ENCODE measurements around the gene PLEKHB2.
A peak's percentile ranks its signal among the peaks of the same experiment; 100 is the strongest.
"Not testable (repeated sequence)": the region's sequence is repeated elsewhere in the genome, so short reads cannot be mapped to it uniquely, and the experiment has no call there.

Gene PLEKHB2

GRCh38 chr2:131105156-131105949, at the start of gene PLEKHB2:
TSS of gene PLEKHB2 (plus strand) at chr2:131105336. CDS start at chr2:131120942, 15,606 bp downstream.
- peak; percentile 5 to 95 (median 88) for DNase-seq

- peak in 22 of 56 donors; percentile 17 to 55 (median 36) for DNase-seq
These were observed 48.8 kb upstream of the PLEKHB2 start for GRCh38 chr2:131056204-131056931.

- DNase-seq = no peak
These were observed 48.2 kb upstream of the PLEKHB2 start for GRCh38 chr2:131056932-131057287.

- DNase-seq = no peak
These were observed 46.8 kb upstream of the PLEKHB2 start for GRCh38 chr2:131058214-131058843.

GRCh38 chr2:131058920-131059319, 46.2 kb upstream of the PLEKHB2 start:
- peak in 46 of 56 donors; percentile 37 to 84 (median 70) for DNase-seq

GRCh38 chr2:131063501-131064283, 41.4 kb upstream of the PLEKHB2 start:
- no peak for DNase-seq

GRCh38 chr2:131064589-131065512, 40.3 kb upstream of the PLEKHB2 start:
- no peak for DNase-seq

GRCh38 chr2:131067465-131068125, 37.5 kb upstream of the PLEKHB2 start:
- peak in 1 of 56 donors; percentile 28 for DNase-seq

- not testable (repeated sequence) for DNase-seq
These were observed 37.0 kb upstream of the PLEKHB2 start for GRCh38 chr2:131068172-131068571.

GRCh38 chr2:131075578-131075977, 29.6 kb upstream of the PLEKHB2 start:
- not testable (repeated sequence) for DNase-seq

GRCh38 chr2:131076707-131077106, 28.4 kb upstream of the PLEKHB2 start:
- DNase-seq = no peak

- peak in 1 of 56 donors; percentile 8 for DNase-seq
These were observed 27.8 kb upstream of the PLEKHB2 start for GRCh38 chr2:131077182-131077846.

- DNase-seq = no peak
These were observed 27.2 kb upstream of the PLEKHB2 start for GRCh38 chr2:131077966-131078365.

- DNase-seq = not testable (repeated sequence)
These were observed 25.2 kb upstream of the PLEKHB2 start for GRCh38 chr2:131079931-131080330.

- peak in 4 of 56 donors; percentile 9 to 39 (median 22) for DNase-seq
These were observed 23.9 kb upstream of the PLEKHB2 start for GRCh38 chr2:131081190-131081589.

- no peak for DNase-seq
These were observed 19.5 kb upstream of the PLEKHB2 start for GRCh38 chr2:131085646-131086045.

GRCh38 chr2:131092458-131093005, 12.6 kb upstream of the PLEKHB2 start:
- DNase-seq = peak in 3 of 56 donors; percentile 34 to 55 (median 43)

- DNase-seq = peak in 55 of 56 donors; percentile 13 to 93 (median 81)
These were observed 12.0 kb upstream of the PLEKHB2 start, which contains the start of gene FAM168B for GRCh38 chr2:131093006-131093695. TSS of gene FAM168B (minus strand) at chr2:131093460. CDS start at chr2:131082646, 10,814 bp downstream.

Data from nucleus accumbens (tissue), 56 donors.